Endodermal cell (in vitro differentiated cells): Measurements from ENCODE around the gene ATP13A3. TPM values are rescaled to one million over a fixed set of nuclear protein-coding genes. Genes with fewer than 3 reads are reported as not detected.

Experiments used
- DNase-seq: peaks from one replicate; pipeline ENCODE4 v3.0.0-alpha.2; 2017
- H3K27ac ChIP-seq: 2 replicates; pipeline ENCODE4 v1.5.1; 2013; ENCODE audit warnings: mild to moderate bottlenecking, low read depth, low read length, moderate library complexity
- H3K27me3 ChIP-seq: 2 replicates; pipeline ENCODE4 v1.6.1; 2013; ENCODE audit warnings: mild to moderate bottlenecking, low read length, moderate library complexity; ENCODE audit not compliant: insufficient read depth, control insufficient read depth, poor library complexity, severe bottlenecking
- H3K36me3 ChIP-seq: 2 replicates; pipeline ENCODE4 v1.7.0; 2013; ENCODE audit warnings: mild to moderate bottlenecking, low read length, moderate library complexity; ENCODE audit not compliant: control insufficient read depth, insufficient read depth
- H3K4me1 ChIP-seq: one replicate; pipeline ENCODE4 v1.7.0; 2013; ENCODE audit warnings: low read length; ENCODE audit not compliant: control insufficient read depth, insufficient read depth
- H3K4me3 ChIP-seq: 2 replicates; pipeline ENCODE4 v1.5.1; 2013; ENCODE audit warnings: mild to moderate bottlenecking, low read length, moderate library complexity
- H3K9ac ChIP-seq: 2 replicates; pipeline ENCODE4 v1.6.1; 2013; ENCODE audit warnings: mild to moderate bottlenecking, low read length, moderate library complexity; ENCODE audit not compliant: poor library complexity, severe bottlenecking; ENCODE audit errors: extremely low read depth
- H3K9me3 ChIP-seq: 2 replicates; pipeline ENCODE4 v1.6.1; 2013; ENCODE audit warnings: mild to moderate bottlenecking, low read length, moderate library complexity; ENCODE audit not compliant: control insufficient read depth
- H3K27ac Mint-ChIP-seq: 2 replicates; pipeline ENCODE4 v1.8.0; 2020; ENCODE audit warnings: mixed read lengths
- H3K27me3 Mint-ChIP-seq: 2 replicates; pipeline ENCODE4 v1.8.0; 2021; ENCODE audit warnings: mild to moderate bottlenecking, mixed read lengths; ENCODE audit not compliant: insufficient read depth
- H3K36me3 Mint-ChIP-seq: 2 replicates; pipeline ENCODE4 v1.8.0; 2020; ENCODE audit warnings: low read depth, mixed read lengths
- H3K4me1 Mint-ChIP-seq: 2 replicates; pipeline ENCODE4 v1.8.0; 2020; ENCODE audit warnings: mixed read lengths
- H3K4me3 Mint-ChIP-seq: 2 replicates; pipeline ENCODE4 v1.8.0; 2020; ENCODE audit warnings: mild to moderate bottlenecking, moderate library complexity, mixed read lengths
- H3K9me3 Mint-ChIP-seq: 2 replicates; pipeline ENCODE4 v1.8.0; 2020; ENCODE audit warnings: mild to moderate bottlenecking, mixed read lengths
- CTCF ChIP-seq: fragments of 200-600 bp; sonication (generic); conservative IDR thresholded peaks from 2 replicates; pipeline ENCODE4 v1.5.0; 2021; ENCODE audit warnings: antibody characterized with exemption, mild to moderate bottlenecking
- WGBS, 2 experiments: methylation state at CpG; one replicate each; pipeline versions ENCODE4 v1.1.5 to v1.1.7; 2013; ENCODE audit warnings: missing lambda C conversion rate in 2 of 2, mixed read lengths in 1 of 2; ENCODE audit not compliant: insufficient coverage in 1 of 2, insufficient read length in 1 of 2; 5-methylcytosine and 5-hydroxymethylcytosine counted together
- total RNA-seq, 2 donors: library from RNA; stranded (reverse); fragmentation: NEBNext Ultra II Directional in 1 of 2; extraction: Animal tissue kit (Norgen Biotek cat#: 25700) in 1 of 2; gene quantifications; 2 replicates in 1 of 2; 3 replicates in 1 of 2; pipeline ENCODE4 v1.2.1, GENCODE V29; 2021

ATP13A3 gene
- total RNA-seq, 2 donors from 2014 or later: 99.7 to 125 TPM

- peaks cover 18% of the 10 kb centered on the region for H3K27me3 Mint-ChIP-seq
- H3K9me3 ChIP-seq: no peaks in the 10 kb centered on the region
- no peak overlapping the region for H3K9ac ChIP-seq
- no peaks in the 10 kb centered on the region for H3K9me3 Mint-ChIP-seq
- H3K4me1 Mint-ChIP-seq: peaks cover 12% of the 10 kb centered on the region
- WGBS, 2 experiments: 59 to 60% methylated on average over 12 to 15 of the region's 15 CpGs
- no peak for TF ChIP-seq CTCF
- H3K36me3 ChIP-seq: no peaks in the 10 kb centered on the region
- peak overlapping the region; percentile 59 for H3K4me3 ChIP-seq
- DNase-seq: peak; percentile 82
- H3K27me3 ChIP-seq: peaks cover 17% of the 10 kb centered on the region
- H3K4me3 Mint-ChIP-seq: peak overlapping the region; percentile 42
- H3K27ac Mint-ChIP-seq: no peak overlapping the region
- H3K4me1 ChIP-seq: no peaks in the 10 kb centered on the region
- no peak overlapping the region for H3K27ac ChIP-seq
- H3K36me3 Mint-ChIP-seq: no peaks in the 10 kb centered on the region
Measured at GRCh38 chr3:194375473-194376240, 111.1 kb downstream of the ATP13A3 start.

- Histone ChIP-seq H3K27ac (peak overlapping the region; percentile 24), H3K36me3 (no peaks in the 10 kb centered on the region), H3K9ac (no peak overlapping the region), H3K27me3 (peaks cover 17% of the 10 kb centered on the region), H3K9me3 (no peaks in the 10 kb centered on the region), H3K4me3 (no peak overlapping the region), H3K4me1 (no peaks in the 10 kb centered on the region)
- Mint-ChIP-seq H3K9me3 (no peaks in the 10 kb centered on the region), H3K4me1 (peaks cover 12% of the 10 kb centered on the region), H3K27me3 (peaks cover 10% of the 10 kb centered on the region), H3K36me3 (no peaks in the 10 kb centered on the region), H3K27ac (no peak overlapping the region), H3K4me3 (no peak overlapping the region)
- WGBS, 2 experiments: 88 to 92% methylated on average over 7 to 10 of the region's 10 CpGs
- no peak for TF ChIP-seq CTCF
- DNase-seq: peak; percentile 56
Measured at GRCh38 chr3:194374935-194375334, 111.9 kb downstream of the ATP13A3 start.

- peaks cover 20% of the 10 kb centered on the region for H3K4me1 Mint-ChIP-seq
- peaks cover 2% of the 10 kb centered on the region for H3K4me1 ChIP-seq
- H3K27ac ChIP-seq: no peak overlapping the region
- H3K9me3 ChIP-seq: no peaks in the 10 kb centered on the region
- no peak overlapping the region for H3K4me3 ChIP-seq
- DNase-seq: peak; percentile 56
- peaks cover 9% of the 10 kb centered on the region for H3K27me3 Mint-ChIP-seq
- H3K9me3 Mint-ChIP-seq: no peaks in the 10 kb centered on the region
- no peak overlapping the region for H3K9ac ChIP-seq
- no peak for TF ChIP-seq CTCF
- no peak overlapping the region for H3K27ac Mint-ChIP-seq
- H3K36me3 Mint-ChIP-seq: no peaks in the 10 kb centered on the region
- peaks cover 14% of the 10 kb centered on the region for H3K27me3 ChIP-seq
- 67 to 83% methylated on average over 7 to 8 of the region's 8 CpGs for WGBS, 2 experiments
- no peaks in the 10 kb centered on the region for H3K36me3 ChIP-seq
- H3K4me3 Mint-ChIP-seq: no peak overlapping the region
Measured at GRCh38 chr3:194373899-194374298, 112.9 kb downstream of the ATP13A3 start.
